GM12872 (cell line): ENCODE results near the gene UBE2F.
A peak's percentile ranks its signal among the peaks of the same experiment; 100 is the strongest.

Experiments used
- TF ChIP-seq, protein P1 (sequence below): IDR thresholded peaks from 3 replicates; pipeline ENCODE4 v1.5.1; 2011; ENCODE audit warnings: low read depth, mild to moderate bottlenecking, low read length, moderate library complexity; ENCODE audit not compliant: insufficient read depth

UBE2F gene

DNA sequence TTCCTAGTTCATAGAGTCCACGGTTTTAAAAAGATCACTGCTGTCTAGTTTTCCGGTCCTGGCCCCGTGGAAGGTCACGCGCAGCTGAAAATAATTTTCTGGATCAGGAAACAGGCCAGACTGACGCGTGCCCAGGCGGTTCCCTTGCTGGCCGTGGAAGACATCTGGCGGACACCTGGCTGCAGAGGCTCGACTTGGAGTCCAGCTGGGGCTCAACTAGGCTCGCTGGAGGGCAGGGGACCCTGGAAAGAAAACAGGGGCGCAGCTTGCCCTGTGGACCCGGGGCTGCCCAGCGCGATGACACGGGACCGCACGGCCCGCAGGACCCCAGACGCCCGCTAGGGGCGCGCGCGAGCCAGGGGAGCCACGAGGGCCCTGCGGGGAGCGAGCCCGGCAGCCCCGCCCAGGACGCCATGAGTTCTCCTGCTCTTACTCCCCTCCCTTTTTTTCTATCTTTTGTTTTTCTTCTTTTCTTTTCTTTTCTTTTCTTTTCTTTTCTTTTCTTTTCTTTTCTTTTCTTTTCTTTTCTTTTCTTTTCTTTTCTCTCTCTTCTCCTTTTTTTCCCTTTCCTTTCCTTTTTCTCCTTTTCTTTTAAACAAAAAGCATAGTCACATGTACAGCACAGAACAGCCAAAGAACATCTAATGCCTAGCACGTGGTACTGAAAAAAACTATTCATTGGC, 43.2 kb upstream of the UBE2F start:
- TF ChIP-seq, protein P1, sequence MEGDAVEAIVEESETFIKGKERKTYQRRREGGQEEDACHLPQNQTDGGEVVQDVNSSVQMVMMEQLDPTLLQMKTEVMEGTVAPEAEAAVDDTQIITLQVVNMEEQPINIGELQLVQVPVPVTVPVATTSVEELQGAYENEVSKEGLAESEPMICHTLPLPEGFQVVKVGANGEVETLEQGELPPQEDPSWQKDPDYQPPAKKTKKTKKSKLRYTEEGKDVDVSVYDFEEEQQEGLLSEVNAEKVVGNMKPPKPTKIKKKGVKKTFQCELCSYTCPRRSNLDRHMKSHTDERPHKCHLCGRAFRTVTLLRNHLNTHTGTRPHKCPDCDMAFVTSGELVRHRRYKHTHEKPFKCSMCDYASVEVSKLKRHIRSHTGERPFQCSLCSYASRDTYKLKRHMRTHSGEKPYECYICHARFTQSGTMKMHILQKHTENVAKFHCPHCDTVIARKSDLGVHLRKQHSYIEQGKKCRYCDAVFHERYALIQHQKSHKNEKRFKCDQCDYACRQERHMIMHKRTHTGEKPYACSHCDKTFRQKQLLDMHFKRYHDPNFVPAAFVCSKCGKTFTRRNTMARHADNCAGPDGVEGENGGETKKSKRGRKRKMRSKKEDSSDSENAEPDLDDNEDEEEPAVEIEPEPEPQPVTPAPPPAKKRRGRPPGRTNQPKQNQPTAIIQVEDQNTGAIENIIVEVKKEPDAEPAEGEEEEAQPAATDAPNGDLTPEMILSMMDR = peak; percentile 80

DNA sequence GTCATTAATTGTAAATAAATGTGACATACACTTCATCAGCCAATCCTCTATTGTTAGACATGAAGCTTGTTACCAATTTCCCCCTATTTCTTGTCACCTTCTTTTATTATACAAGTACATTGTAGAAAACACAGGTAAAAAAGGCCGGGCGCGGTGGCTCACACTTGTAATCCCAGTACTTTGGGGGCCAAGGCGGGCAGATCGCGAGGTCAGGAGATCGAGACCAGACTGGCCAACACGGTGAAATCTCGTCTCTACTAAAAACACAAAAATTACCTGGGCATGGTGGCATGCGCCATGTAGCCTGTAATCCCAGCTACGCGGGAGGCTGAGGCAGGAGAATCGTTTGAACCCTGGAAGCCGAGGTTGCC, 42.7 kb upstream of the UBE2F start:
- TF ChIP-seq, protein P1 = no peak

DNA sequence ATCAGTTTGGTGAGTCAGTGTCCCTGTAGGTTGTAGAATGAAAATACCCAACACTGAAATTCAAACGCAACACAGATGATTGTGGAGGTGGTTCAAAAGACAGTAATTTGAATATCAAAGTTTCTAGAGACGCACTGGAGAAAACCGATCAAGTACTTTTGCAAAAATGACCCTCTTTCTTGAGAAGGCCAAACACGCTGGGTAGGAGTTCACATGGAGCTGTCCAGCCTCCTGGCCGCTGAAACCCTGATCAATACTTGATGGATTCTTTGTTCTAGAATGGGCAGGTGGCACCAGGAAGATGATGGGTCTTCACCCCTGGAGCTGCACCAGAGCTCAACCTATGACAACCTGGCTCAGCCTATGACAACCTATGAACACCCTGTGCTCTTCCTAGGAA, 39.7 kb upstream of the UBE2F start:
- TF ChIP-seq, protein P1 = no peak

DNA sequence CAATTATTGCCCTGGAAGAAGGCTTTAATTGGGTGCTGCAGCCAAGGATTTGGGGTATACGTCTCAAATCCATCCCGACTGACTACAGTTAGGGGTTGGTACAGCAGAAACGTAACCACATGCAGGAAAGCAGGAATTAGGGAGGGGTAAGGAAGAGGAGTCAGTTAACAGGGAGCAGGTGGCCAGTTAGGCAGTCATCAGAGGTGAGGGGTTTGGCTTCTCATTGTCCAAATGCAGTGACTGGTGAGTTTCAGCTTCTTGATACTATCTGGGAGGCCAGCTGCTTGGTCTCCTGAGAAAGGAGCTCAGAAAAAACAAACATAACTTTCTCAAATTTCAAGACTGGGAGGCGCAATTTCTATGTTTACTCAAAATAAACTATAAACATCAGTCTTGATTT, 38.8 kb upstream of the UBE2F start:
- TF ChIP-seq, protein P1 = no peak

DNA sequence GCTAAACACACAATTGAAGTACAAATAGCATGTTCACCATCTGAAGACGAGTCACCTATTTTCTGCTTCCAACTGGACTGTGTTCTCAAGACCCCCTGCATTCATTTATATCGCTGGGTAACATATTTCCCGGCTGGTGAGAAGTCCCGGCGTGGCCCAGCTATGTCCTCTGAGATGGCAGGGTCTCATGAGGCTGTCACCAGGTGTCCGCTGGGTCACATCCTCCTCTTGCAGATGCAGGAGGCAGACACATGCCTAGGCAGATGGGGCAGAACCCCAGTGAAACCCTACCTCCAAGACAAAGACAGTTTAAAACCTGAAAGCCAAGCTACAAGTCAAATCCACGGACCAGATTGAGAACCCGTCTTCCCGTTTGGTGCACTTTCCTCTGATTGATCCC, 36.8 kb upstream of the UBE2F start:
- TF ChIP-seq, protein P1 = no peak

DNA sequence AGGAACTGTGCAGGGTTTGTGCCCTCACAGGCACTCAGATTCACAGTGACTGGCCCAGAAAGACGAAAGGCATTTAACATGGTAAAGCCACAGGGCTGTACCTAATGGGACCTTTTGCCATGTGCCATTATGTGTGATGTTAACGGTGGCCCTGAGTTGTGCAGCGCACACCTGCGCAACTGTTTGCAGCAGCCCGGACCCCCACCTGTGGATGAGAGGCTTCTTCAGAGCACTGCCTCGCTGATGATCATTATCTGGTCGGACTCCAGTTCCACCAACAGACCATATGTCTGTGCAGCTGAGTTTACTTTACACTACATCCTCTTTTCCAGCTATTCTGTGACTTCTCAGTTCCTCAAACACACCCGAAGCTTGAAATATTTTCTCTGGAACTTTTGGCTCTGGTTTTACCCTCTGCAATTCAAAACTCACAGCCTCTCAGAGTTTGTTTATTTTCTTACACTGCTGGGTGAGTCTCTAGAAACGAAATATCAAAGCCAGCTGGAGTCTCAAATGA, 35.6 kb upstream of the UBE2F start:
- TF ChIP-seq, protein P1 = no peak

DNA sequence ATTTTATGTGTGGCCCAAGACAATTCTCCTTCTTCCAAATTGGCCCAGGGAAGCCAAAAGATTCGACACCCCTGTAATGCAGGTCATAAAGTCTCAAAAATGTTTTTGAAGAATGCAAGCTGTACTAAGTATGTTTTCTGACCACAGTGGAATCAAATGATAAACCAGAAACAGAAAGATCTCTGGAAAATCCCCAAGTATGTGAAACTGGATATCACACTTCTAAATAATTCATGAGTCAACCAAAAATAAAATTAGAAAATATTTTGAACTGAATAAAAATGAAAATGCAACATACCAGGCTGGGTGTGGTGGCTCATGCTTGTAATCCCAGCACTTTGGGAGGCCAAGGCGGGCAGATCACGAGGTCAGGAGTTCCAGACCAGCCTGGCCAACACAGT, 34.1 kb upstream of the UBE2F start:
- TF ChIP-seq, protein P1 = no peak
